Kidney epithelial cell (primary cell): ENCODE measurements around the gene CTXND1. TPM values are rescaled to one million over a fixed set of nuclear protein-coding genes. Genes with fewer than 3 reads are reported as not detected.
A peak's percentile ranks its signal among the peaks of the same experiment; 100 is the strongest.

Experiments
- DNase-seq: peaks from one replicate; pipeline ENCODE4 v3.0.0-alpha.2; 2010; ENCODE audit warnings: low read depth
- H3K27me3 ChIP-seq: 2 replicates; pipeline ENCODE4 v1.6.0; 2011; ENCODE audit warnings: low read length; ENCODE audit not compliant: control insufficient read depth, insufficient read depth
- H3K36me3 ChIP-seq: 2 replicates; pipeline ENCODE4 v1.5.1; 2011; ENCODE audit warnings: low read length; ENCODE audit not compliant: control insufficient read depth, insufficient read depth
- H3K4me3 ChIP-seq: 2 replicates; pipeline ENCODE4 v1.5.1; 2011; ENCODE audit warnings: low read depth, mild to moderate bottlenecking, control low read depth, low read length
- total RNA-seq: library from RNA; depleted of rRNA; stranded (reverse); fragments of >200 nt; gene quantifications from 2 replicates; pipeline ENCODE4 v1.2.3, GENCODE V29; 2015
- TF ChIP-seq, protein P1 (sequence below): IDR thresholded peaks from 2 replicates; pipeline ENCODE4 v1.5.1; 2011; ENCODE audit warnings: mild to moderate bottlenecking, moderate library complexity, low read length, control low read depth, inconsistent platforms; ENCODE audit not compliant: insufficient read depth, poor library complexity, severe bottlenecking

Gene CTXND1
- total RNA-seq, 1 donor from 2014 or later = not detected

DNA sequence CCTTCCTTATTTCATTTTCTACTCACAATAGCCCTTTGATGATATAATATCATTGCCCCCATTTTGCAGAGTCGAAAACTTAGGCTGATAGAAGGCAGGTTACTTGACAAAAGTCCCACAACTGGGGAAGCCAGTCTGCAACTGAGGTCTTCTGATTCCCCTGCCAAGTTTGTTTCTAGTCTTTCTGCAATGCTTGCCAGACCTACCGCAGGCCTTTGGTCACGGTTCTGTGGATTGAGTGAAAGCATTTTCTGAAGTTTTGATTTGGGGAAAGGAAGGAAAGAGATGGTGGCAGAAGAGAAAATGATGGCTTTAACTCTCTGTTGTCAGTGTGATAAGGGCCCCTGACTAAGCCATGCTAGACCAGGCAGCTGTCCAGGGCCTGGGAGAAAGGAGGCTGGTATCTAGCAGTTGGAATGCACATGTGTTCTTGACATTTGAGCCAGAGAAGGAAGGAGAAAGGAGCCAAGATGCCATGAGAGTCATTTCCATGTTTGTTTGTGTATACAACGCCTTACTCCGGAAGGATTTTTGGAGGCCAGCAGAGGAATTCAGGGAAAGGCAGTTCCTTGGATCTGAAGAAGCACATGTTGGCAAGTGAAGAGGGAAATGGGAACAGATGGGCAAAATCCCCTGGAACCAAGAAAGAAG is 69.3 kb downstream of the CTXND1 start:
- Histone ChIP-seq H3K36me3 (peaks cover 2% of the 10 kb centered on the region), H3K4me3 (no peak overlapping the region), H3K27me3 (no peaks in the 10 kb centered on the region)
- TF ChIP-seq, protein P1, sequence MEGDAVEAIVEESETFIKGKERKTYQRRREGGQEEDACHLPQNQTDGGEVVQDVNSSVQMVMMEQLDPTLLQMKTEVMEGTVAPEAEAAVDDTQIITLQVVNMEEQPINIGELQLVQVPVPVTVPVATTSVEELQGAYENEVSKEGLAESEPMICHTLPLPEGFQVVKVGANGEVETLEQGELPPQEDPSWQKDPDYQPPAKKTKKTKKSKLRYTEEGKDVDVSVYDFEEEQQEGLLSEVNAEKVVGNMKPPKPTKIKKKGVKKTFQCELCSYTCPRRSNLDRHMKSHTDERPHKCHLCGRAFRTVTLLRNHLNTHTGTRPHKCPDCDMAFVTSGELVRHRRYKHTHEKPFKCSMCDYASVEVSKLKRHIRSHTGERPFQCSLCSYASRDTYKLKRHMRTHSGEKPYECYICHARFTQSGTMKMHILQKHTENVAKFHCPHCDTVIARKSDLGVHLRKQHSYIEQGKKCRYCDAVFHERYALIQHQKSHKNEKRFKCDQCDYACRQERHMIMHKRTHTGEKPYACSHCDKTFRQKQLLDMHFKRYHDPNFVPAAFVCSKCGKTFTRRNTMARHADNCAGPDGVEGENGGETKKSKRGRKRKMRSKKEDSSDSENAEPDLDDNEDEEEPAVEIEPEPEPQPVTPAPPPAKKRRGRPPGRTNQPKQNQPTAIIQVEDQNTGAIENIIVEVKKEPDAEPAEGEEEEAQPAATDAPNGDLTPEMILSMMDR = no peak
- DNase-seq = no peak

- H3K27me3 ChIP-seq = no peaks in the 10 kb centered on the region
- DNase-seq = no peak
- H3K4me3 ChIP-seq = no peak overlapping the region
- TF ChIP-seq, protein P1 = no peak
- H3K36me3 ChIP-seq = no peaks in the 10 kb centered on the region
Measured at GRCh38 chr15:80180986-80181385, 71.0 kb downstream of the CTXND1 start.

DNA sequence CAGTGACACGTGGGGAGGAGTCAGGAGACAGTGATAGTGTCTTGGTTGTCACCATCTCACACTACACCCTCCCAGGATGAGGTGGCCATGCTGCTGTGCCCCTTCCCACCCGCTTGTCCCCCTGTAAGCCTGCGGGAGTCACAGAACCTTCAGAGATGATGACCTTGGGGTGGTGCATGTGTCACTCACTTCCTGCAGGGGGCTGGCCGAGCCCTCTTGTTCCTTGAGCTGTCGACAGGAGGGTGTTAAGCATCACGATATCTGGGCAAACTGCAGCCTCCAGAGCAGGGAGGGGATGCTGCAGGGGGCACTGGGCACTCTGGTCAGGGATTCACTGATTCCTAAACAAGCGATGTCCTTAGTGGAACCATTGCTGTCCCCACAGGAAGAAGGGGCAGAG is 71.5 kb downstream of the CTXND1 start:
- H3K27me3 ChIP-seq = no peaks in the 10 kb centered on the region
- TF ChIP-seq, protein P1 = no peak
- H3K36me3 ChIP-seq = no peaks in the 10 kb centered on the region
- no peak for DNase-seq
- H3K4me3 ChIP-seq = no peak overlapping the region

- TF ChIP-seq, protein P1 = no peak
- no peak for DNase-seq
- Histone ChIP-seq H3K36me3 (no peaks in the 10 kb centered on the region), H3K4me3 (no peak overlapping the region), H3K27me3 (no peaks in the 10 kb centered on the region)
Measured at GRCh38 chr15:80179935-80180334, 72.1 kb downstream of the CTXND1 start.

DNA sequence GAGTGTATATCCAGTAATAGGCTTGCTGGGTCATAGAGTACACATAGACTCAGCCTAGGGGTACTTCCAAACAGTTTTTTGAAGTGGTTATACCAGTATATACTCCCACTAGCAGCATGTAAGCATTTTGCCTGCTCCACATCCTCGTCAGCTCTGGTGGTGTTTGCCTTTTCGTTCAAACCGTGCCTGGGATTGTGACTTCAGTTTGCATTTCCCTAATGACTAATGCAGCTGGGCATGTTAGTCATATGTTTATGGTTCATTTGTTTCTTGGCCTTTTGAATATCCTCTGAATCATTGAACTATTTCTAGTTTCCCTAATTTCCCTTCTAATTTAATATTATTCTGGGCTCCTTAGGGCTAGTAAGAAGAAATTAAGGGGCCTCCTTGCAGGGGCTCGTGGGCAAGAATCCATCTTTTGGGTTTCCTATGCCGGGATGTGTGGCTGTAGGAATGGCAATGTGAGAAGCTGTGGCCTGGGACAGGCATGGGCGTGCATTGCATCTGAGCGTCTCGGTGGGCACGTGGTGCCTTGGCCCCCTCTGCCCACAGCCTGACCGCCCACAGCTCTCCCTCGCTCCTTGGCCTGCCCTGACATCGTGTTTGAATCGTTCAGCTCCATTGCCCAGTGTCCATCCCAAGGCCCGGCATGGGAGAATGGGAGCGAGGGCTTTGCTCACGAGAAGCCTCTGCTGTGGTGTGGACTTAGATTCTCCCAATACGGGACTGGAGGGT is 72.8 kb downstream of the CTXND1 start:
- no peaks in the 10 kb centered on the region for H3K36me3 ChIP-seq
- TF ChIP-seq, protein P1 = no peak

GRCh38 chr15:80177156-80177555 is 74.9 kb downstream of the CTXND1 start:
- Histone ChIP-seq H3K4me3 (no peak overlapping the region), H3K27me3 (no peaks in the 10 kb centered on the region), H3K36me3 (no peaks in the 10 kb centered on the region)
- TF ChIP-seq, protein P1 = no peak
- no peak for DNase-seq

More for the DNA sequence above, 72.8 kb downstream of the CTXND1 start:
- H3K4me3 ChIP-seq = no peak overlapping the region
- H3K27me3 ChIP-seq = no peaks in the 10 kb centered on the region
- peak; percentile 88 for DNase-seq
